ENCODE measurements around the gene ARID1A. TPM values are rescaled to one million over a fixed set of nuclear protein-coding genes. Genes with fewer than 3 reads are reported as not detected.

Gene ARID1A
- total RNA-seq, 1 donor from 2014 or later: 187 TPM

DNA sequence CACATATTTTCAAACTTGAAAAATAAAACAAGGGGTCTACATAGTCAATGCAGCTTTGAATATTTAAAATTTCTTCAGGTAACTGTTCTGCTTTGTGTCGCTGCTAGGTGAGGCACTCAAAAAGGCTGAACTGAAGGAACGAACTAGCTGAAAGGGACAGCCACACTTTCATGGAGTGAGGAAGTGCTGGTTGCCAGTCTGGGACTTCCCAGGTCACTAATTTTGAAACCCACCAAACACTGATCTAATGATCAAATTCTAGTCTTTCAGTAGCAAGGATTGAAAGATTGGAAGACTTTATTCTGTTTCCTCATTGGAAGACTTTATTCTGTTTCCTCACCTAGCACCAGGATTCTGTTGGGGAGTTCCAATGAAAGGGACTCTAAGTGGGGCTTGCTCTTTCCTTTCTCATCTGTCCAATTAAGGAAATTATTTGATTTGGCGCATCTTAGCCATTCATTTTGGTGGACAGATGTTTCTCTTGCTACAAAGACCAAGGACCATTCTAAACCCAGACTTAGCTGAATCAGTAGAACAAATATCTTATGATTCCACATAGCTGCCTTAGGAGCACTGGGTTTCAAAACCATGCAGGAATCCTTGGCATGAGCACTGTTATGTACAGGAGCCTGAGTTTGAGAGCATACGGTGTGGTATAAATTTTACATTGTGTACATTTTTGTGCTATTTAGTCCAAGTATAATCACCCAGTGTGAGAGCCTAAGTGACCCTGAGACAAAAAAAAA is 10.9 kb upstream of the ARID1A start:
- Mint-ChIP-seq H3K36me3 (ENCODE audit: unreplicated experiment) (no peaks in the 10 kb centered on the region), H3K9me3 (ENCODE audit: unreplicated experiment) (no peaks in the 10 kb centered on the region)

GRCh38 chr1:26686795-26687194 is 9.0 kb upstream of the ARID1A start:
- Mint-ChIP-seq H3K27ac (ENCODE audit: unreplicated experiment) (no peak overlapping the region), H3K27me3 (ENCODE audit: unreplicated experiment) (no peaks in the 10 kb centered on the region), H3K36me3 (ENCODE audit: unreplicated experiment) (no peaks in the 10 kb centered on the region), H3K4me1 (ENCODE audit: low read depth, unreplicated experiment) (no peaks in the 10 kb centered on the region), H3K9me3 (ENCODE audit: unreplicated experiment) (no peaks in the 10 kb centered on the region), H3K4me3 (ENCODE audit: unreplicated experiment) (no peak overlapping the region)
- DNase-seq: no peak
- TF ChIP-seq, protein P1, sequence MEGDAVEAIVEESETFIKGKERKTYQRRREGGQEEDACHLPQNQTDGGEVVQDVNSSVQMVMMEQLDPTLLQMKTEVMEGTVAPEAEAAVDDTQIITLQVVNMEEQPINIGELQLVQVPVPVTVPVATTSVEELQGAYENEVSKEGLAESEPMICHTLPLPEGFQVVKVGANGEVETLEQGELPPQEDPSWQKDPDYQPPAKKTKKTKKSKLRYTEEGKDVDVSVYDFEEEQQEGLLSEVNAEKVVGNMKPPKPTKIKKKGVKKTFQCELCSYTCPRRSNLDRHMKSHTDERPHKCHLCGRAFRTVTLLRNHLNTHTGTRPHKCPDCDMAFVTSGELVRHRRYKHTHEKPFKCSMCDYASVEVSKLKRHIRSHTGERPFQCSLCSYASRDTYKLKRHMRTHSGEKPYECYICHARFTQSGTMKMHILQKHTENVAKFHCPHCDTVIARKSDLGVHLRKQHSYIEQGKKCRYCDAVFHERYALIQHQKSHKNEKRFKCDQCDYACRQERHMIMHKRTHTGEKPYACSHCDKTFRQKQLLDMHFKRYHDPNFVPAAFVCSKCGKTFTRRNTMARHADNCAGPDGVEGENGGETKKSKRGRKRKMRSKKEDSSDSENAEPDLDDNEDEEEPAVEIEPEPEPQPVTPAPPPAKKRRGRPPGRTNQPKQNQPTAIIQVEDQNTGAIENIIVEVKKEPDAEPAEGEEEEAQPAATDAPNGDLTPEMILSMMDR (IDR thresholded peaks at IDR 0.05; ENCODE audit: partially characterized antibody, unreplicated experiment): no peak

More for the DNA sequence above, 10.9 kb upstream of the ARID1A start:
- H3K27me3 Mint-ChIP-seq (ENCODE audit: unreplicated experiment): no peaks in the 10 kb centered on the region
- no peak overlapping the region for H3K4me3 Mint-ChIP-seq (ENCODE audit: unreplicated experiment)
- H3K27ac Mint-ChIP-seq (ENCODE audit: unreplicated experiment): no peak overlapping the region
- no peaks in the 10 kb centered on the region for H3K4me1 Mint-ChIP-seq (ENCODE audit: low read depth, unreplicated experiment)
- TF ChIP-seq, protein P1 (IDR thresholded peaks at IDR 0.05; ENCODE audit: partially characterized antibody, unreplicated experiment): no peak
- no peak for DNase-seq

GRCh38 chr1:26689504-26689903 is 6.3 kb upstream of the ARID1A start:
- peaks cover 5% of the 10 kb centered on the region for H3K27me3 Mint-ChIP-seq (ENCODE audit: unreplicated experiment)
- H3K4me1 Mint-ChIP-seq (ENCODE audit: low read depth, unreplicated experiment): peaks cover 12% of the 10 kb centered on the region
- H3K27ac Mint-ChIP-seq (ENCODE audit: unreplicated experiment): no peak overlapping the region
- TF ChIP-seq, protein P1 (IDR thresholded peaks at IDR 0.05; ENCODE audit: partially characterized antibody, unreplicated experiment): no peak
- no peaks in the 10 kb centered on the region for H3K36me3 Mint-ChIP-seq (ENCODE audit: unreplicated experiment)
- peaks cover 2% of the 10 kb centered on the region for H3K9me3 Mint-ChIP-seq (ENCODE audit: unreplicated experiment)
- H3K4me3 Mint-ChIP-seq (ENCODE audit: unreplicated experiment): no peak overlapping the region
- no peak for DNase-seq

GRCh38 chr1:26690157-26690556 is 5.7 kb upstream of the ARID1A start:
- Mint-ChIP-seq H3K4me1 (ENCODE audit: low read depth, unreplicated experiment) (peaks cover 17% of the 10 kb centered on the region), H3K36me3 (ENCODE audit: unreplicated experiment) (no peaks in the 10 kb centered on the region), H3K27ac (ENCODE audit: unreplicated experiment) (no peak overlapping the region), H3K4me3 (ENCODE audit: unreplicated experiment) (no peak overlapping the region), H3K9me3 (ENCODE audit: unreplicated experiment) (peaks cover 7% of the 10 kb centered on the region), H3K27me3 (ENCODE audit: unreplicated experiment) (peaks cover 7% of the 10 kb centered on the region)
- TF ChIP-seq, protein P1 (IDR thresholded peaks at IDR 0.05; ENCODE audit: partially characterized antibody, unreplicated experiment): no peak
- no peak for DNase-seq

GRCh38 chr1:26690576-26691031 is 5.2 kb upstream of the ARID1A start:
- Mint-ChIP-seq H3K4me3 (ENCODE audit: unreplicated experiment) (no peak overlapping the region), H3K9me3 (ENCODE audit: unreplicated experiment) (peaks cover 7% of the 10 kb centered on the region), H3K27me3 (ENCODE audit: unreplicated experiment) (peaks cover 7% of the 10 kb centered on the region), H3K27ac (ENCODE audit: unreplicated experiment) (no peak overlapping the region), H3K36me3 (ENCODE audit: unreplicated experiment) (no peaks in the 10 kb centered on the region), H3K4me1 (ENCODE audit: low read depth, unreplicated experiment) (peaks cover 17% of the 10 kb centered on the region)
- TF ChIP-seq, protein P1 (IDR thresholded peaks at IDR 0.05; ENCODE audit: partially characterized antibody, unreplicated experiment): no peak
- no peak for DNase-seq
